Stimulated activated CD8-positive, alpha-beta memory T cell treated with anti-CD3 and anti-CD28 coated beads, Interleukin-2, amount 100 ng/mL, for 48 hours (primary cell): ENCODE results near the gene NEK8.

Experiments used
- DNase-seq, 2 donors: peaks; one replicate each; pipeline ENCODE4 v3.0.0-alpha.2; 2020; ENCODE audit warnings: low read depth in 2 of 2

Gene NEK8

GRCh38 chr17:28728364-28729200, at the start of gene NEK8:
Gene NEK8, plus strand, starts transcription at chr17:28728788. Its CDS starts 26 bp downstream, at chr17:28728814.
- peak; percentile 94 to 99 for DNase-seq

GRCh38 chr17:28682655-28683054, 45.9 kb upstream of the NEK8 start:
- no peak for DNase-seq

GRCh38 chr17:28684963-28685362, 43.6 kb upstream of the NEK8 start:
- no peak for DNase-seq

- no peak for DNase-seq
These were observed 43.2 kb upstream of the NEK8 start for GRCh38 chr17:28685366-28685765.

- no peak for DNase-seq
These were observed 42.3 kb upstream of the NEK8 start for GRCh38 chr17:28686296-28686695.

- DNase-seq: no peak
These were observed 40.1 kb upstream of the NEK8 start for GRCh38 chr17:28688481-28688880.

- DNase-seq: no peak
These were observed 39.6 kb upstream of the NEK8 start for GRCh38 chr17:28689011-28689410.

GRCh38 chr17:28693869-28694268, 34.7 kb upstream of the NEK8 start:
- no peak for DNase-seq

- no peak for DNase-seq
These were observed 30.2 kb upstream of the NEK8 start for GRCh38 chr17:28698253-28698941.

- DNase-seq: no peak
These were observed 28.3 kb upstream of the NEK8 start for GRCh38 chr17:28700278-28700677.

GRCh38 chr17:28700830-28701492, 27.6 kb upstream of the NEK8 start:
- DNase-seq: no peak

- no peak for DNase-seq
These were observed 26.4 kb upstream of the NEK8 start for GRCh38 chr17:28702026-28702751.

- DNase-seq: no peak
These were observed 25.8 kb upstream of the NEK8 start for GRCh38 chr17:28702752-28703150.

GRCh38 chr17:28703552-28704218, 24.9 kb upstream of the NEK8 start:
- no peak for DNase-seq

GRCh38 chr17:28704219-28704858, 24.2 kb upstream of the NEK8 start:
- no peak for DNase-seq

GRCh38 chr17:28705074-28705659, 23.4 kb upstream of the NEK8 start:
- no peak for DNase-seq

- DNase-seq: no peak
These were observed 22.8 kb upstream of the NEK8 start for GRCh38 chr17:28705728-28706334.

- DNase-seq: no peak
These were observed 21.9 kb upstream of the NEK8 start for GRCh38 chr17:28706471-28707338.

GRCh38 chr17:28707339-28707720, 21.3 kb upstream of the NEK8 start:
- DNase-seq: no peak
